Hindlimb muscle (tissue), 1 donor: Measurements from ENCODE around the gene RPL31. TPM values are rescaled to one million over a fixed set of nuclear protein-coding genes. Genes with fewer than 3 reads are reported as not detected.

ENCODE experiments used
- DNase-seq: peaks from one replicate; pipeline ENCODE4 v3.0.0-alpha.2; 2013
- polyA plus RNA-seq: library from polyadenylated mRNA; unstranded; fragments of 120-200 nt; gene quantifications from one replicate; pipeline ENCODE4 v1.2.1, GENCODE V29; 2013; ENCODE audit not compliant: insufficient read length

The RPL31 gene
- polyA plus RNA-seq, 1 donor: 3,298 TPM

- no peak for DNase-seq
Measured at GRCh38 chr2:100997509-100998234, 4.4 kb upstream of the RPL31 start.

GRCh38 chr2:100998235-100998573 lies 3.9 kb upstream of the RPL31 start:
- no peak for DNase-seq

GRCh38 chr2:100999995-101000394 lies 2.1 kb upstream of the RPL31 start:
- no peak for DNase-seq

GRCh38 chr2:101002562-101003277 lies 631 bp downstream of the RPL31 start:
- peak; percentile 33 for DNase-seq

GRCh38 chr2:101003278-101003775 lies 1.2 kb downstream of the RPL31 start:
- DNase-seq: no peak

GRCh38 chr2:101004620-101005325 lies 2.7 kb downstream of the RPL31 start:
- no peak for DNase-seq

GRCh38 chr2:101006065-101006715 lies 4.1 kb downstream of the RPL31 start:
- DNase-seq: no peak

GRCh38 chr2:101007415-101008345 lies 5.6 kb downstream of the RPL31 start:
- DNase-seq: no peak

- DNase-seq: no peak
Measured at GRCh38 chr2:101011152-101011551, 9.1 kb downstream of the RPL31 start.

- DNase-seq: no peak
Measured at GRCh38 chr2:101012054-101012705, 10.1 kb downstream of the RPL31 start.

GRCh38 chr2:101012706-101013181 lies 10.7 kb downstream of the RPL31 start:
- DNase-seq: peak; percentile 42

- DNase-seq: no peak
Measured at GRCh38 chr2:101014264-101014857, 12.3 kb downstream of the RPL31 start.

- DNase-seq: no peak
Measured at GRCh38 chr2:101017371-101017770, 15.3 kb downstream of the RPL31 start.

- DNase-seq: no peak
Measured at GRCh38 chr2:101018934-101019333, 16.8 kb downstream of the RPL31 start.

GRCh38 chr2:101022221-101022620 lies 20.1 kb downstream of the RPL31 start:
- no peak for DNase-seq

GRCh38 chr2:101023327-101024107 lies 21.4 kb downstream of the RPL31 start:
- DNase-seq: no peak

- no peak for DNase-seq
Measured at GRCh38 chr2:101025561-101025960, 23.5 kb downstream of the RPL31 start.

- DNase-seq: no peak
Measured at GRCh38 chr2:101026253-101026701, 24.2 kb downstream of the RPL31 start.

- DNase-seq: no peak
Measured at GRCh38 chr2:101026923-101027469, 24.9 kb downstream of the RPL31 start.
